GM12874 (cell line): Measurements from ENCODE around the gene COQ10B.

Experiments
- TF ChIP-seq, protein P1 (sequence below): IDR thresholded peaks from 2 replicates; pipeline ENCODE4 v1.5.1; 2011; ENCODE audit warnings: low read depth, mild to moderate bottlenecking, control low read depth, low read length, moderate library complexity; ENCODE audit not compliant: insufficient read depth

The COQ10B gene

DNA sequence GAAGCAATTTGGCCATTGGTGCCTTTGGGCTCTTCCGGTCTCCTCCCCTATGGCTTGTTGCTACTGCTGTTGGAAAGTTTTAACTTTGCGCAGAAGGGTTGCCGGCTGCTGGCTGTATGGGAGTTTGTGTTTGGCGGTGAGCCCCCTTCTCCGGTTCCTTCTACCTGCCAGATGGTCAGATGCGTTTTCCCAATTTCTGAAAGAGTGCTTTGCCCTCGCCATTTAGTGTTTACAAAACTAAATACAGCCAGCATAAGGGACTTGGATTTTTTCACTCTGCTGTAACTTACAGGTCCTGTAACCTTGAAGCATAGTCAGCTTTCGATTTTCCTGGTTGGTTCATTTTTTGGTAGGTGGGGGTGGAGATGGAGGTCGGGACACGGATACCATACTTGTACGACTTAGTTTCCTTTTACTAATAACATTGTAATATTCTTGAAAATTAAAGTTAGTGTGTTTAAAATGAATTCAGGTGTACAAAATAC, 604 bp downstream of the COQ10B start:
- TF ChIP-seq, protein P1, sequence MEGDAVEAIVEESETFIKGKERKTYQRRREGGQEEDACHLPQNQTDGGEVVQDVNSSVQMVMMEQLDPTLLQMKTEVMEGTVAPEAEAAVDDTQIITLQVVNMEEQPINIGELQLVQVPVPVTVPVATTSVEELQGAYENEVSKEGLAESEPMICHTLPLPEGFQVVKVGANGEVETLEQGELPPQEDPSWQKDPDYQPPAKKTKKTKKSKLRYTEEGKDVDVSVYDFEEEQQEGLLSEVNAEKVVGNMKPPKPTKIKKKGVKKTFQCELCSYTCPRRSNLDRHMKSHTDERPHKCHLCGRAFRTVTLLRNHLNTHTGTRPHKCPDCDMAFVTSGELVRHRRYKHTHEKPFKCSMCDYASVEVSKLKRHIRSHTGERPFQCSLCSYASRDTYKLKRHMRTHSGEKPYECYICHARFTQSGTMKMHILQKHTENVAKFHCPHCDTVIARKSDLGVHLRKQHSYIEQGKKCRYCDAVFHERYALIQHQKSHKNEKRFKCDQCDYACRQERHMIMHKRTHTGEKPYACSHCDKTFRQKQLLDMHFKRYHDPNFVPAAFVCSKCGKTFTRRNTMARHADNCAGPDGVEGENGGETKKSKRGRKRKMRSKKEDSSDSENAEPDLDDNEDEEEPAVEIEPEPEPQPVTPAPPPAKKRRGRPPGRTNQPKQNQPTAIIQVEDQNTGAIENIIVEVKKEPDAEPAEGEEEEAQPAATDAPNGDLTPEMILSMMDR: no peak

DNA sequence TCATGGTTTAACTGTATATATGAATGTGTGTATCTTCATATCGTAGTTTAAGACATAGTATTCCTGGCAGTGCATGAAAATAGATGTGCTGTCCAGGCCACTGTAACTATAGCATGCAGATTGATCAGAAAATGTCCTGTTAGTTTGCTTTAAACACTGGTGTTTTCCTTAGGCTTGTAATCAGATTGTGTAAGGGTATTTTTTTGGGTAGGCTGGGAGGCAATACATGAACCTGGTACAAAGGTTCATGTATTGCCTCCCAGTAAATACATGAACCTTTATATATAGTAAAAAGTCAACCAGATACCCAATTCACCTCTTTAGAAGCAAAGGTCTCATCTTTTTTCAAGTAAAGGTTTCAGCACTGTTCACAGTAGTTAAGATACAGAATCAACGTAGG, 1.6 kb downstream of the COQ10B start:
- TF ChIP-seq, protein P1: no peak

DNA sequence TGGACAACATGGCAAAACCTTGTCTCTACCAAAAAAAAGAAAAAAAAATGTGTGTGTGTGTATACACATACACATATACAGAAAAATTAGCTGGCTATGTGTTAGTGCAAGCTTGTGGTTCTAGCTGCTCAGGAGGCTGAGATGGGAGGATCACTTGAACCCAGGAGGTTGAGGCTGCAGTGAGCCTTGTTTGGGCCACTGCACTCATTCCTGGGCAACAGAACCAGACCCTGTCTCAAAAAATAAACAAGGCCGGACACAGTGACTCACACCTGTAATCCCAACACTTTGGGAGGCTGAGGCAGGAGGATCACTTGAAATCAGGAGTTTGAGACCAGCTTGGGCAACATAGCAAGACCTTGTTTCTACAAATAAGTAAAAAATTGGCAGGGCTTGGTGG, 2.1 kb downstream of the COQ10B start:
- TF ChIP-seq, protein P1: no peak

DNA sequence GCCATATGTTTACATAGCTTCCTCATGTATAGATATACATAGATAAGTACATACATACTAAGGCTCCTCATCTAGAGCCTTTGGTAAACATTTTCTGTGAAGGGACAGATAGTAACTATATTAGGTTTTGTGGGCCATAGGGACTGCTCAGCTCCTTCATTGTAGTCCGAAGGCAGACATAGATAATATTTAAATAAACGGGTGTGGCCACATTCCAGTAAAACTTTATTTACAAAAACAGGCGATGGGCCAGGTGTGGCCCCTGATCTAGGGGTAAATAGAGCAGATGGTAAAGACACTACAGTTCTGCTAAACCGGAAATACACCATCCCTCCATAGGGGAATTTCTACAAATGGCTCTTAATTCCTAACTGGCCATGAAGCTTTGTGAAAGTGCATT, 7.3 kb downstream of the COQ10B start:
- TF ChIP-seq, protein P1: no peak

DNA sequence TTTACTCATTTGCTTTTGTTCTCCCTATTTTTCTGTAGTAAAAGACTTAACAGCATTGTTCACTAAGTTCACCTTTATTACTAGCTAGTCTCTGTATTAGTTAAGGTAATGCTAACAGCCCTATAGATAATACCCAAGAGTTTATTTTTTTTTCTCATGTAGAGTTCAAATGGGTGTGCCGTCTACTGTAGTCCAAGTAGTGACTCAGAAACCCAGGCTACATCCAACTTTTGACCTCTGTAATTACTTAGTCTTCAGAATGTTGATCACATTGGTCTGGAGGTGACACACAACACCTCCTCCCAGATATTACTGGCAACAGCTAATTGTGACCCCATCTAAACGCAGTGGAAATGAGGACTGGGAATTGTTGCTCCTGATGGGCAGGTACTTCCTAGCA, 7.7 kb downstream of the COQ10B start:
- TF ChIP-seq, protein P1: no peak

DNA sequence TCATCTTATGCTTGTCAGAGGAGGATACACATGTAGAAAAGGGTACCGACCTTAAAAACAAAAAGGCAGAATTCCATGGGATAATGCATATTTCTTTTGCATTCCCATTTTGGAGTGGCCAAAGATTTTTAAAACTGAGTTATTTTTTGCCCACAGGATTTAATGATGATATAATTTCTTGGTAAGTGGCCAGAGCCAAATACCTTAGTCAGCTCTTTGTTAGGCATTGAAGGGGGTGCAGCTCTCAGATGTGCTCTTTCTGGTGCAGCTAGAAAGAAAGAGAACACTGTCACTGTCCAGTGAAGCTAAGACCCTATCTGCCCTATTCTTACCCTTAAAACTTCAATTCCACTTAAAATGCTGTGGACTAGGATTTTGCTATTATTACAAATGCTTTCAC, 10.8 kb downstream of the COQ10B start:
- TF ChIP-seq, protein P1: no peak

DNA sequence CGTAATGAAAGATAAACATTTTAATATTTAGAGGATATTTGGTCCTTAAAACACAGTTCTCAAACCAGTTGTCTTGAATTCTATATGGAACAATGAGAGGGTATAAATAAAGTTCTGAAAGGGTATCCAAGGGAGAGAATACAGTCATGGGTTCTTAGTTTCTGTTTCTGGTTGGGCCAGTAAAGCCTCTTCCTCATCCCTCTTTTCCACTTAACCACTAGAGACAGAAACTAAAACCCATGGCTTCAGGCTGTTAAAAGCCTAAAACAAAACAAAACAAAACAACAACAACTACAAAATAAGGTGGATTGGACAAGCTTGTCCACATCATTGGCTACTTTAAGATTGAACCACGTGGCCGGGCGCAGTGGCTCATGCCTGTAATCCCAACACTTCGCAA, 18.8 kb downstream of the COQ10B start:
- TF ChIP-seq, protein P1: no peak

DNA sequence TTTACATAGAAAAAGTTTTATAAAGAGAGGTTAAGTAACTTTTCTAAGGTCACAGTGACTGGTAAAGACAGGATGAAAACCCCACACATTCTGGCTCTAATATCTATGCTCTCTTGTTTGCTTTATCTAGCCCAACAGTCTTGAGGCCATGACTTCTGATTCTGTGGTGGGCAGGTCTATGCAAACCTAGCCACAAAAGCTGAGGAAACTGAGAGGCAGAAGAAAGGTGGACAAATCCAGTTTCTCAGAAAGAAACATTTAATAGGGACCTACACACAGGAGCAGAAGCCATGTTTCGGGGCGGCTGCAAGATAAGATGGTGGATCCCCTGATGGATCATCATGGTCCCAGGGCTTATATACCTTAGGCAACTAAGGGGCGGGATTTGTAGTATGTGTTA, 24.4 kb downstream of the COQ10B start:
- TF ChIP-seq, protein P1: no peak
